Osteoblast (primary cell): ENCODE results near the gene MAP7D3. TPM values are rescaled to one million over a fixed set of nuclear protein-coding genes. Genes with fewer than 3 reads are reported as not detected.

Experiments
- DNase-seq: peaks from one replicate; pipeline ENCODE4 v3.0.0; 2011; ENCODE audit warnings: low spot score, mixed read lengths; ENCODE audit not compliant: insufficient read length; ENCODE audit errors: missing footprints
- H2AFZ ChIP-seq: 2 replicates; pipeline ENCODE4 v1.6.0; 2011; ENCODE audit warnings: mild to moderate bottlenecking, low read length
- H3K27ac ChIP-seq: 2 replicates; pipeline ENCODE4 v1.5.1; 2011; ENCODE audit warnings: mild to moderate bottlenecking, low read depth, low read length, moderate library complexity
- H3K27me3 ChIP-seq: 2 replicates; pipeline ENCODE4 v1.6.0; 2012; ENCODE audit warnings: mild to moderate bottlenecking, control low read depth, inconsistent platforms, low read length, moderate library complexity; ENCODE audit not compliant: insufficient read depth
- H3K36me3 ChIP-seq: 2 replicates; pipeline ENCODE4 v1.5.1; 2011; ENCODE audit warnings: mild to moderate bottlenecking, low read length, control low read depth, moderate library complexity; ENCODE audit not compliant: insufficient read depth
- H3K4me1 ChIP-seq: 2 replicates; pipeline ENCODE4 v1.5.1; 2011; ENCODE audit warnings: mild to moderate bottlenecking, low read length, control low read depth, moderate library complexity; ENCODE audit not compliant: insufficient read depth
- H3K4me2 ChIP-seq: 2 replicates; pipeline ENCODE4 v1.6.0; 2011; ENCODE audit warnings: mild to moderate bottlenecking, low read length; ENCODE audit not compliant: insufficient read depth
- H3K4me3 ChIP-seq: fragments of 200-600 bp; sonication (generic); 3 replicates; pipeline ENCODE4 v1.5.1; 2012; ENCODE audit warnings: mild to moderate bottlenecking, low read length, inconsistent platforms; ENCODE audit not compliant: insufficient read depth
- H3K79me2 ChIP-seq: 2 replicates; pipeline ENCODE4 v1.6.0; 2012; ENCODE audit warnings: mild to moderate bottlenecking, low read length, control low read depth, inconsistent platforms; ENCODE audit not compliant: insufficient read depth
- H3K9me3 ChIP-seq: 2 replicates; pipeline ENCODE4 v1.5.1; 2011; ENCODE audit warnings: low read depth, low read length, control low read depth
- H4K20me1 ChIP-seq: 2 replicates; pipeline ENCODE4 v1.6.0; 2012; ENCODE audit warnings: mild to moderate bottlenecking, low read length, control low read depth; ENCODE audit not compliant: insufficient read depth
- total RNA-seq: library from RNA; depleted of rRNA; stranded (reverse); fragments of >200 nt; gene quantifications from 2 replicates; pipeline ENCODE4 v1.2.3, GENCODE V29; 2012
- TF ChIP-seq, protein P1 (sequence below): IDR thresholded peaks from 2 replicates; pipeline ENCODE4 v1.5.1; 2011; ENCODE audit warnings: mild to moderate bottlenecking, low read depth, low read length, moderate library complexity; ENCODE audit errors: extremely low read depth

The MAP7D3 gene
- total RNA-seq, 1 donor: 19.2 TPM

DNA sequence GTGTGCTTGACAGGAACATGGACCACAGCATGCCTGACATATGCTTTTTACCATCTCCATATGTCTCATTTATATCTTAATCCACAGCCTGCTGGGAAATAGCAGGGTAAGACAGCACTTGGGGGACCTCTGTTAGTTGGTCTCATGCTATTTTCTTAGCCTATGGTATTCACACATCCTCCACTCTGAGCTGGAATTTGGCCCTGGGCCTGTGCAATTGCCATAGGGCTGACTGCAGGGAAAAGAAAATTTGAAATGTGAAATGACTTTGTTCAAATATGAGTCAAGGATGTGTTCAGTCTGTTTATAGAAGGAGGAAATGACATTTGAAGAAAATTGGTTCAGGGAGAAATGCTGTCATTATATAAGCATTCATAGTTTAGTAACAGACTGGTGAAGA is 9.6 kb upstream of the MAP7D3 start:
- H3K79me2 ChIP-seq: no peaks in the 10 kb centered on the region
- H3K9me3 ChIP-seq: no peaks in the 10 kb centered on the region
- H4K20me1 ChIP-seq: no peaks in the 10 kb centered on the region
- TF ChIP-seq, protein P1, sequence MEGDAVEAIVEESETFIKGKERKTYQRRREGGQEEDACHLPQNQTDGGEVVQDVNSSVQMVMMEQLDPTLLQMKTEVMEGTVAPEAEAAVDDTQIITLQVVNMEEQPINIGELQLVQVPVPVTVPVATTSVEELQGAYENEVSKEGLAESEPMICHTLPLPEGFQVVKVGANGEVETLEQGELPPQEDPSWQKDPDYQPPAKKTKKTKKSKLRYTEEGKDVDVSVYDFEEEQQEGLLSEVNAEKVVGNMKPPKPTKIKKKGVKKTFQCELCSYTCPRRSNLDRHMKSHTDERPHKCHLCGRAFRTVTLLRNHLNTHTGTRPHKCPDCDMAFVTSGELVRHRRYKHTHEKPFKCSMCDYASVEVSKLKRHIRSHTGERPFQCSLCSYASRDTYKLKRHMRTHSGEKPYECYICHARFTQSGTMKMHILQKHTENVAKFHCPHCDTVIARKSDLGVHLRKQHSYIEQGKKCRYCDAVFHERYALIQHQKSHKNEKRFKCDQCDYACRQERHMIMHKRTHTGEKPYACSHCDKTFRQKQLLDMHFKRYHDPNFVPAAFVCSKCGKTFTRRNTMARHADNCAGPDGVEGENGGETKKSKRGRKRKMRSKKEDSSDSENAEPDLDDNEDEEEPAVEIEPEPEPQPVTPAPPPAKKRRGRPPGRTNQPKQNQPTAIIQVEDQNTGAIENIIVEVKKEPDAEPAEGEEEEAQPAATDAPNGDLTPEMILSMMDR: no peak
- no peak overlapping the region for H3K4me3 ChIP-seq
- H3K27ac ChIP-seq: peak overlapping the region; percentile 55
- H3K27me3 ChIP-seq: no peaks in the 10 kb centered on the region
- H2AFZ ChIP-seq: no peak overlapping the region
- H3K4me2 ChIP-seq: no peak overlapping the region
- H3K36me3 ChIP-seq: no peaks in the 10 kb centered on the region
- DNase-seq: no peak
- peaks cover 37% of the 10 kb centered on the region for H3K4me1 ChIP-seq

DNA sequence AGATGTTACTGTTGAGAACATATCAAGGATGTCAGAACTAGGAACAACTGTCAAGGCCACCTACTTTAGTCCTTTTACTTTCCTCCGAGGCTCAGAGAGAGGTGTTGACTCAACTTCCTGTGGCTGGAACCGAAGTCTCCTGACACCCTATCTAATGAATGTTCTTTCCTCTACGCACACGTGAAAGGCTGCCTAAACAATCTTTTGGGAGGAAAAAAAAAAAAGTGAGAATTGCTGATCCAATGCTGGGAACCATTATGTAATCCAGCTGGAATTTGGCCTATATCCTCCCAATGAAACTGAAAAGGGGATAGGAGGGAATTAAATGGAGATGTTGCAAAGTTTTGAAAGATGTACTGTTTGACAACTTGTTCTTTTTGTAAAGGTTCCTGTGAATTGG is 8.3 kb upstream of the MAP7D3 start:
- Histone ChIP-seq H3K4me3 (no peak overlapping the region), H3K4me2 (peak overlapping the region; percentile 34), H3K27me3 (no peaks in the 10 kb centered on the region), H2AFZ (no peak overlapping the region), H3K79me2 (no peaks in the 10 kb centered on the region), H3K36me3 (no peaks in the 10 kb centered on the region), H4K20me1 (no peaks in the 10 kb centered on the region), H3K4me1 (peaks cover 43% of the 10 kb centered on the region), H3K27ac (peak overlapping the region; percentile 55), H3K9me3 (no peaks in the 10 kb centered on the region)
- no peak for DNase-seq
- TF ChIP-seq, protein P1: no peak

DNA sequence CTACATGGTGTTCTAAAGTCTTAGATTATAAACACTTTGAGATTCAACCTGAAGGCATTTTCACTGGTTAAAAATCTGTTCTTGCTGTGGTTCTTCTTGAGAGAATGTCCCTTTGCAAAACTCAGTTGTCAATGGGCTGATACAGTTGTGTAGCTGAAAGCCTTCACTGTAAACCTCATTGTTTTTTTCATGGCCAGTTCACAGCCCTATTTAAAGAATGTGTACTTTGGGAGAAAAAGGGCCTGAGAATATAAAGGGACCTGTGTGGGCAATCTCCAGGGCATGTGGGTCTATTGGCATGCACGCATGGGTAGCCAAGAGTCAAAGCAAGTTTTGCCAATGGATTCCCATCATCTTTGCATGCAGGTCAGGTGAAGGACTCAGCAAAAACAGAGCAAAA is 7.8 kb upstream of the MAP7D3 start:
- H2AFZ ChIP-seq: no peak overlapping the region
- H4K20me1 ChIP-seq: no peaks in the 10 kb centered on the region
- H3K4me3 ChIP-seq: no peak overlapping the region
- no peaks in the 10 kb centered on the region for H3K27me3 ChIP-seq
- peaks cover 47% of the 10 kb centered on the region for H3K4me1 ChIP-seq
- DNase-seq: no peak
- peak overlapping the region; percentile 55 for H3K27ac ChIP-seq
- no peaks in the 10 kb centered on the region for H3K9me3 ChIP-seq
- no peaks in the 10 kb centered on the region for H3K79me2 ChIP-seq
- no peak overlapping the region for H3K4me2 ChIP-seq
- TF ChIP-seq, protein P1: no peak
- no peaks in the 10 kb centered on the region for H3K36me3 ChIP-seq

DNA sequence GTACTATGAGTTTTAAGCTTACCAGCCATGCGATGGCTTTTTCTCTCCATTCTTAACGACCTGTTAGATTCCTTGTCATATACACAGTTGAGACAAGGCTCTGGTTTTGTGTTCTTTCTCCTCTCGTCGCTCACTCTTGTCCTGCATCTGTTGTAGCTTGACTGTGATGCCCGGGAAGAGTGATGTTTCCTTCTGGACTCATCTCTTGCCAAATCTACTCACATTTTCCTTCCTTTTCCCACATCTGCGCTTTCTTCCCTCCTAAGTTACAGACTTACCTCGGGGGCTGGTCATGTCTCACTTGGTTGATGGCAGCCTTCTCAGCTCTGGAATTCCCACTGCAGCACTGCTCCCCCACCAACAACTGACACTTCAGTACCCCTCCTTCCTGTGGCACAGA is 4.8 kb upstream of the MAP7D3 start:
- Histone ChIP-seq H4K20me1 (no peaks in the 10 kb centered on the region), H3K27ac (no peak overlapping the region), H3K4me1 (peaks cover 38% of the 10 kb centered on the region), H2AFZ (peak overlapping the region; percentile 14), H3K79me2 (peaks cover 1% of the 10 kb centered on the region), H3K27me3 (no peaks in the 10 kb centered on the region), H3K4me3 (no peak overlapping the region), H3K4me2 (peak overlapping the region; percentile 46), H3K9me3 (no peaks in the 10 kb centered on the region), H3K36me3 (no peaks in the 10 kb centered on the region)
- DNase-seq: no peak
- TF ChIP-seq, protein P1: no peak
